SU-DHL-6 (cell line): ENCODE data around the gene FARS2.

ENCODE experiments used
- H2AFZ ChIP-seq: fragments of 200-600 bp; sonication (generic); 2 replicates; pipeline ENCODE4 v1.6.1; 2014; ENCODE audit warnings: low read depth, mild to moderate bottlenecking, moderate library complexity, mixed read lengths, antibody characterized with exemption, low read length; ENCODE audit not compliant: severe bottlenecking
- H3F3A ChIP-seq: fragments of 200-600 bp; shearing (Covaris generic); 2 replicates; pipeline ENCODE4 v1.6.0; 2016; ENCODE audit warnings: antibody characterized with exemption, mild to moderate bottlenecking; ENCODE audit not compliant: insufficient read depth
- H3K27ac ChIP-seq: fragments of 200-600 bp; sonication (generic); 2 replicates; pipeline ENCODE4 v1.5.1; 2016; ENCODE audit warnings: low read depth, mild to moderate bottlenecking, low read length, moderate library complexity, mixed read lengths
- H3K27me3 ChIP-seq: fragments of 200-600 bp; sonication (generic), shearing (Covaris generic); 2 replicates; pipeline ENCODE4 v1.6.0; 2014; ENCODE audit warnings: mild to moderate bottlenecking, low read length
- H3K36me3 ChIP-seq: fragments of 200-600 bp; sonication (generic); 2 replicates; pipeline ENCODE4 v1.6.1; 2014; ENCODE audit warnings: mild to moderate bottlenecking, low read length, mixed read lengths
- H3K4me2 ChIP-seq: fragments of 300-600, 200-600 bp; shearing (Covaris generic), sonication (generic); 2 replicates; pipeline ENCODE4 v1.6.0; 2014; ENCODE audit warnings: low read length, low read depth, mild to moderate bottlenecking; ENCODE audit not compliant: poor library complexity, severe bottlenecking
- H3K4me3 ChIP-seq: fragments of 200-600 bp; sonication (generic); 2 replicates; pipeline ENCODE4 v1.5.1; 2014; ENCODE audit warnings: antibody characterized with exemption, low read length, mild to moderate bottlenecking, mixed read lengths; ENCODE audit not compliant: insufficient read depth, poor library complexity, severe bottlenecking
- H3K79me2 ChIP-seq: fragments of 200-600 bp; sonication (generic); 2 replicates; pipeline ENCODE4 v1.6.1; 2014; ENCODE audit warnings: mild to moderate bottlenecking, low read length, moderate library complexity; ENCODE audit not compliant: insufficient read depth
- H3K9ac ChIP-seq: fragments of 200-600 bp; sonication (generic); 2 replicates; pipeline ENCODE4 v1.7.0; 2014; ENCODE audit warnings: mild to moderate bottlenecking, low read length
- H3K9me2 ChIP-seq: fragments of 200-600 bp; sonication (generic); replicated peaks from 2 replicates; pipeline ENCODE4 v1.6.1; 2014; ENCODE audit warnings: low read length; ENCODE audit not compliant: insufficient read depth
- H3K9me3 ChIP-seq: fragments of 200-600 bp; sonication (generic); 2 replicates; pipeline ENCODE4 v1.6.1; 2014; ENCODE audit warnings: low read length, mixed read lengths; ENCODE audit not compliant: insufficient read depth
- H4K20me1 ChIP-seq: fragments of 200-600 bp; sonication (generic); 2 replicates; pipeline ENCODE4 v1.6.1; 2014; ENCODE audit warnings: low read depth, mild to moderate bottlenecking, antibody characterized with exemption, low read length, moderate library complexity, mixed read lengths
- CTCF ChIP-seq: fragments of 200-600 bp; sonication (generic); IDR thresholded peaks from one replicate; pipeline ENCODE4 v1.5.1; 2017; ENCODE audit warnings: antibody characterized with exemption, mild to moderate bottlenecking, low read length, moderate library complexity; ENCODE audit not compliant: insufficient read depth, poor library complexity, severe bottlenecking
- EZH2phosphoT487 ChIP-seq: fragments of 200-600 bp; sonication (generic), shearing (Covaris generic); conservative IDR thresholded peaks from 2 replicates; pipeline ENCODE4 v1.6.1; 2018; ENCODE audit warnings: mild to moderate bottlenecking, antibody characterized with exemption, low read length, moderate library complexity, mixed read lengths

Gene FARS2

GRCh38 chr6:5670811-5671561 lies 409.7 kb downstream of the FARS2 start:
- no peak overlapping the region for H2AFZ ChIP-seq

GRCh38 chr6:5671601-5672559 lies 410.6 kb downstream of the FARS2 start:
- Histone ChIP-seq H3K27ac (no peak overlapping the region), H3K27me3 (no peaks in the 10 kb centered on the region), H3K79me2 (no peaks in the 10 kb centered on the region), H3K9me2 (no peaks in the 10 kb centered on the region), H2AFZ (no peak overlapping the region), H3K9ac (no peak overlapping the region), H3F3A (no peaks in the 10 kb centered on the region), H3K36me3 (no peaks in the 10 kb centered on the region), H3K9me3 (no peaks in the 10 kb centered on the region), H3K4me3 (no peak overlapping the region), H3K4me2 (no peak overlapping the region), H4K20me1 (no peaks in the 10 kb centered on the region)
- TF ChIP-seq CTCF (no peak), EZH2phosphoT487 (no peak)

More at GRCh38 chr6:5670811-5671561, 409.7 kb downstream of the FARS2 start:
- Histone ChIP-seq H3K79me2 (no peaks in the 10 kb centered on the region), H4K20me1 (no peaks in the 10 kb centered on the region), H3K9me3 (no peaks in the 10 kb centered on the region), H3K27ac (no peak overlapping the region), H3K9me2 (no peaks in the 10 kb centered on the region), H3K9ac (no peak overlapping the region), H3K27me3 (no peaks in the 10 kb centered on the region), H3K4me3 (no peak overlapping the region), H3K36me3 (no peaks in the 10 kb centered on the region), H3K4me2 (no peak overlapping the region), H3F3A (no peaks in the 10 kb centered on the region)
- TF ChIP-seq CTCF: no peak
- TF ChIP-seq EZH2phosphoT487: no peak

- H3K4me3 ChIP-seq: no peak overlapping the region
- no peaks in the 10 kb centered on the region for H4K20me1 ChIP-seq
- H3K27me3 ChIP-seq: no peaks in the 10 kb centered on the region
- H3K9me2 ChIP-seq: no peaks in the 10 kb centered on the region
- no peak overlapping the region for H3K4me2 ChIP-seq
- no peak for TF ChIP-seq EZH2phosphoT487
- no peak for TF ChIP-seq CTCF
- no peaks in the 10 kb centered on the region for H3K36me3 ChIP-seq
- no peak overlapping the region for H3K9ac ChIP-seq
- no peak overlapping the region for H3K27ac ChIP-seq
- H3K79me2 ChIP-seq: no peaks in the 10 kb centered on the region
- H2AFZ ChIP-seq: no peak overlapping the region
- H3F3A ChIP-seq: no peaks in the 10 kb centered on the region
- H3K9me3 ChIP-seq: no peaks in the 10 kb centered on the region
Observed at GRCh38 chr6:5672581-5673011, 411.3 kb downstream of the FARS2 start.
